OCI-LY7 (cell line): ENCODE measurements around the gene RAPH1. TPM values are rescaled to one million over a fixed set of nuclear protein-coding genes. Genes with fewer than 3 reads are reported as not detected.
"Not testable (repeated sequence)": the region's sequence is repeated elsewhere in the genome, so short reads cannot be mapped to it uniquely, and the experiment has no call there.

Experiments
- BruUV-seq: library from RNA; stranded (reverse); fragments of 400-500 nt; replicated peaks from 2 replicates; lab custom pipeline; 2021; lab: Mats Ljungman, UMichigan
- CTCF ChIA-PET: fragments of 300-600 bp; sonication (Branson Sonifier 250); formaldehyde crosslinking; loops from one replicate; lab custom pipeline; 2022; ENCODE audit warnings: antibody characterized with exemption; ENCODE audit not compliant: unreplicated experiment; lab: Charles Lee
- POLR2A ChIA-PET: fragments of 300-600 bp; sonication (Branson Sonifier 250); formaldehyde crosslinking; loops from one replicate; lab custom pipeline; 2022; ENCODE audit warnings: antibody characterized with exemption; lab: Charles Lee
- DNase-seq: peaks from one replicate; pipeline ENCODE4 v3.0.0-alpha.2; 2015; ENCODE audit warnings: low spot score
- H2AFZ ChIP-seq: fragments of 200-600 bp; sonication (generic), shearing (Covaris generic); 2 replicates; pipeline ENCODE4 v1.6.1; 2014; ENCODE audit warnings: mild to moderate bottlenecking, antibody characterized with exemption, low read length, moderate library complexity
- H3K27ac ChIP-seq: fragments of 200-600 bp; sonication (generic); 2 replicates; pipeline ENCODE4 v1.5.1; 2014; ENCODE audit warnings: mixed run types, low read depth, mild to moderate bottlenecking, moderate library complexity, low read length, inconsistent platforms; ENCODE audit not compliant: poor library complexity, severe bottlenecking
- H3K36me3 ChIP-seq: fragments of 200-600 bp; sonication (generic); 2 replicates; pipeline ENCODE4 v1.6.1; 2014; ENCODE audit warnings: mild to moderate bottlenecking, antibody characterized with exemption, low read length, moderate library complexity, mixed read lengths; ENCODE audit not compliant: insufficient read depth
- H3K4me1 ChIP-seq: fragments of 200-600 bp; sonication (generic); 2 replicates; pipeline ENCODE4 v1.5.1; 2014; ENCODE audit warnings: mild to moderate bottlenecking, low read length; ENCODE audit not compliant: insufficient read depth, poor library complexity, severe bottlenecking
- H3K4me2 ChIP-seq: fragments of 200-600 bp; sonication (generic); 2 replicates; pipeline ENCODE4 v1.6.1; 2014; ENCODE audit warnings: mild to moderate bottlenecking, low read length
- H3K4me3 ChIP-seq: fragments of 200-600 bp; sonication (generic); 2 replicates; pipeline ENCODE4 v1.5.1; 2014; ENCODE audit warnings: mild to moderate bottlenecking, low read depth, low read length; ENCODE audit not compliant: poor library complexity, severe bottlenecking
- H3K79me2 ChIP-seq: fragments of 200-600 bp; sonication (generic); 2 replicates; pipeline ENCODE4 v1.6.1; 2016; ENCODE audit warnings: low read depth, mild to moderate bottlenecking, low read length, moderate library complexity, mixed read lengths; ENCODE audit not compliant: insufficient read depth
- H3K9me2 ChIP-seq: fragments of 200-600 bp; sonication (generic); 2 replicates; pipeline ENCODE4 v1.6.1; 2016; ENCODE audit warnings: mild to moderate bottlenecking, low read length, mixed read lengths; ENCODE audit not compliant: insufficient read depth
- H3K9me3 ChIP-seq: fragments of 200-600 bp; sonication (generic); 2 replicates; pipeline ENCODE4 v1.6.1; 2014; ENCODE audit warnings: mild to moderate bottlenecking, mixed run types, low read length, mixed read lengths
- H4K20me1 ChIP-seq: fragments of 200-600 bp; sonication (generic); 2 replicates; pipeline ENCODE4 v1.6.1; 2014; ENCODE audit warnings: mild to moderate bottlenecking, antibody characterized with exemption, low read length, moderate library complexity, mixed read lengths; ENCODE audit not compliant: insufficient read depth
- CTCF ChIP-seq: fragments of 200-600 bp; sonication (generic); conservative IDR thresholded peaks from 2 replicates; pipeline ENCODE4 v1.5.1; 2014; ENCODE audit warnings: mild to moderate bottlenecking, antibody characterized with exemption, low read length, moderate library complexity, mixed read lengths
- EZH2phosphoT487 ChIP-seq: fragments of 200-600 bp; sonication (generic); IDR thresholded peaks from 2 replicates; pipeline ENCODE4 v1.6.1; 2018; ENCODE audit warnings: low read depth, borderline replicate concordance, mild to moderate bottlenecking, mixed run types, antibody characterized with exemption, low read length, moderate library complexity, mixed read lengths
- intact Hi-C: fragments of 100-400 bp; cut with micrococcal nuclease; formaldehyde crosslinking; loops from one replicate; pipeline ENCODE4 v1.10.0; 2022; ENCODE audit not compliant: unreplicated experiment
- total RNA-seq, 2 experiments: library from RNA; depleted of rRNA in 1 of 2; stranded (reverse); fragments of >200 nt in 1 of 2; shearing (Covaris generic) in 1 of 2; gene quantifications; 2 replicates each; pipeline ENCODE4 v1.2.3, GENCODE V29; 2014 to 2022

RAPH1 gene
- total RNA-seq, 2 experiments from 2014 or later, result 4.0 to 21.5 TPM

- intact Hi-C loops, result no loop called here
- ChIA-PET POLR2A (no interaction called here), CTCF (no interaction called here)
These were observed 138.4 kb downstream of the RAPH1 start for GRCh38 chr2:203396667-203397066.

DNA sequence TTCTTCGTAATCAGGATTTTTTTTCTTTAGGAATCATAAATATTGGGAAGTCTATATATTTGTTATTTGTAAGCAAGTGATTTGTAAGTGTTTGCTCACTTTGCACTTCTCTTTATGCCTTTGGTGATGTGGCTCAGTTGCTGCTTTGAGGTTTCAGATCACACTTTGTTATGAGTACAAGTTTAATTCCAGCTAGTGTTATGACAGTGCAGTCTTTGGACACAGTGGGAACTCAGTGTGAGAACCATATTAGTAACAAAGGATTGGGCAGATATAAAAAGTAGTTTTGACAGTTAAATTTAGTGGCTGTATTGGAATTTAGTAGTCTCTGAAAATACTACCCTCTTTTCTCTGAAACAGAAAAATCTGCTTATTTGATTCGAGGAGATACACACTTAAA is 139.2 kb downstream of the RAPH1 start:
- Histone ChIP-seq H3K9me2 (no peaks in the 10 kb centered on the region), H3K4me2 (no peak overlapping the region), H3K79me2 (no peaks in the 10 kb centered on the region), H3K27ac (no peak overlapping the region), H3K36me3 (peaks cover 35% of the 10 kb centered on the region), H4K20me1 (no peaks in the 10 kb centered on the region), H3K4me3 (no peak overlapping the region), H2AFZ (no peak overlapping the region), H3K4me1 (no peaks in the 10 kb centered on the region), H3K9me3 (peaks cover 9% of the 10 kb centered on the region)
- intact Hi-C loops, result no loop called here
- TF ChIP-seq CTCF, result no peak
- no peak for TF ChIP-seq EZH2phosphoT487
- POLR2A ChIA-PET, result interaction anchor here (0.7 kb wide), 1 partner anchor 39 kb away, joined by 3 read pairs; no protein-coding TSS in a partner anchor
- CTCF ChIA-PET, result interaction anchor here (0.6 kb wide), 1 partner anchor 1008 kb away, joined by 7 read pairs; no protein-coding TSS in a partner anchor
- DNase-seq, result no peak
- BruUV-seq, result no TSS peak

More at GRCh38 chr2:203396667-203397066, 138.4 kb downstream of the RAPH1 start:
- no peak for DNase-seq
- H3K27ac ChIP-seq, result no peak overlapping the region
- H3K79me2 ChIP-seq, result no peaks in the 10 kb centered on the region
- H2AFZ ChIP-seq, result no peak overlapping the region
- H3K4me3 ChIP-seq, result no peak overlapping the region
- no TSS peak for BruUV-seq
- H3K9me2 ChIP-seq, result no peaks in the 10 kb centered on the region
- H4K20me1 ChIP-seq, result no peaks in the 10 kb centered on the region
- TF ChIP-seq CTCF, result peak; percentile 59
- TF ChIP-seq EZH2phosphoT487, result no peak
- peaks cover 35% of the 10 kb centered on the region for H3K36me3 ChIP-seq
- H3K4me2 ChIP-seq, result no peak overlapping the region
- peaks cover 9% of the 10 kb centered on the region for H3K9me3 ChIP-seq
- H3K4me1 ChIP-seq, result no peaks in the 10 kb centered on the region

DNA sequence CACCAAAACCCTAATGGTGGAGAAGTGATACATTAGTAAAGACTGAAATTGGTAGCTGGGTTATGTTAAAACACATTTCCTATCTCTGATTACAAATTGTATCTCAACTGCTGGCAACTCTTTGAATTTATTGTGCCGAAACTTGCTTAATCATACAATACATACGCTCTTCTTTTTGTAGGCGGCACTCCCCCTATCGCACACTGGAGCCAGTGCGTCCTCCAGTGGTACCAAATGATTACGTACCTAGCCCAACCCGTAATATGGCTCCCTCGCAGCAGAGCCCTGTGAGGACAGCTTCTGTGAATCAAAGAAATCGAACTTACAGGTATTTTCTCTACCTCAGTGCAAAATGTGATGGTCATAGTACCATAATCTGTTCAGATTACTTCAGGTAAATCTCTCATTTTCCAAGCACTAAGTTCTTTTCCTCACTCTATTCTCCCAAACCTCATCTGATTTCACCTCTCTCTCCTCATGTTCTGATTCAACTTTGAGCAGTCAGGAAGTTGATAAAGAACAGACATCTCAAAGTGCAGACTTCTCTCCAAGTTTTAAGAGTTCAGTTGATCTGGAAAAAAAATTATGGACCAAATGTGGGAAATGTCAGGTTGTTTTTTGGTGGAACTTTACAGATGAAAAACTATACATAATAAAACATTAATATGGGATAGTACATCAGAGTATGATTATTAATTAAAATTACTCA is 140.4 kb downstream of the RAPH1 start:
- Histone ChIP-seq H3K4me2 (no peak overlapping the region), H3K9me2 (no peaks in the 10 kb centered on the region), H3K36me3 (peaks cover 35% of the 10 kb centered on the region), H2AFZ (no peak overlapping the region), H3K4me3 (no peak overlapping the region), H3K4me1 (no peaks in the 10 kb centered on the region), H3K79me2 (no peaks in the 10 kb centered on the region), H4K20me1 (no peaks in the 10 kb centered on the region), H3K27ac (no peak overlapping the region), H3K9me3 (peaks cover 9% of the 10 kb centered on the region)
- intact Hi-C loops, result no loop called here
- BruUV-seq, result no TSS peak
- ChIA-PET POLR2A (interaction anchor here (0.7 kb wide), 1 partner anchor 420 kb away, joined by 3 read pairs; no protein-coding TSS in a partner anchor), CTCF (no interaction called here)
- no peak for DNase-seq
- TF ChIP-seq CTCF (peak; percentile 63), EZH2phosphoT487 (no peak)

DNA sequence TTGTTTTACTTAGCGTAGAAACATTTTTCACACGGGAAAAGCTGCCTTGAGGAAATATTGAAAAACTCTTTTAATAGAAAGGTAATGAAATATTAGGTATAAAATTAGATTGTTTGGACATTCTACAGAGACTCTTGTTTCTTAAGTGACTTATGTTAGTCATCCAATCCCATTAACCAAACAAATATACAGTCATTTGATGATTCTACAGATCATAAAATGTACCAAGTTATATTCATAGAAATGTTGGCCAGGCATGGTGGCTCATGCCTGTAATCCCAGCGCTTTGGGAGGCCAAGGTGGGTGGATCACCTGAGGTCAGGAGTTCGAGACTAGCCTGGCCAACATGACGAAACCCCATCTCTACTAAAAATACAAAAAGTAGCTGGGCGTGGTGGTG is 146.9 kb downstream of the RAPH1 start:
- CTCF ChIA-PET, H3K9me2 ChIP-seq, H3K79me2 ChIP-seq, H3K4me3 ChIP-seq, intact Hi-C loops, H4K20me1 ChIP-seq, H3K36me3 ChIP-seq, H3K9me3 ChIP-seq, H3K4me1 ChIP-seq, H3K27ac ChIP-seq, DNase-seq, H3K4me2 ChIP-seq, H2AFZ ChIP-seq, BruUV-seq: not testable (repeated sequence)
- POLR2A ChIA-PET, result interaction anchor here (0.6 to 1.5 kb wide), 3 partner anchors 10 to 960 kb away, joined by 3 to 4 read pairs (median 4); no protein-coding TSS in a partner anchor
